ENCODE measurements around the gene CPEB4. TPM values are rescaled to one million over a fixed set of nuclear protein-coding genes. Genes with fewer than 3 reads are reported as not detected.

CPEB4 gene
- total RNA-seq, 1 donor: 38.4 TPM

DNA sequence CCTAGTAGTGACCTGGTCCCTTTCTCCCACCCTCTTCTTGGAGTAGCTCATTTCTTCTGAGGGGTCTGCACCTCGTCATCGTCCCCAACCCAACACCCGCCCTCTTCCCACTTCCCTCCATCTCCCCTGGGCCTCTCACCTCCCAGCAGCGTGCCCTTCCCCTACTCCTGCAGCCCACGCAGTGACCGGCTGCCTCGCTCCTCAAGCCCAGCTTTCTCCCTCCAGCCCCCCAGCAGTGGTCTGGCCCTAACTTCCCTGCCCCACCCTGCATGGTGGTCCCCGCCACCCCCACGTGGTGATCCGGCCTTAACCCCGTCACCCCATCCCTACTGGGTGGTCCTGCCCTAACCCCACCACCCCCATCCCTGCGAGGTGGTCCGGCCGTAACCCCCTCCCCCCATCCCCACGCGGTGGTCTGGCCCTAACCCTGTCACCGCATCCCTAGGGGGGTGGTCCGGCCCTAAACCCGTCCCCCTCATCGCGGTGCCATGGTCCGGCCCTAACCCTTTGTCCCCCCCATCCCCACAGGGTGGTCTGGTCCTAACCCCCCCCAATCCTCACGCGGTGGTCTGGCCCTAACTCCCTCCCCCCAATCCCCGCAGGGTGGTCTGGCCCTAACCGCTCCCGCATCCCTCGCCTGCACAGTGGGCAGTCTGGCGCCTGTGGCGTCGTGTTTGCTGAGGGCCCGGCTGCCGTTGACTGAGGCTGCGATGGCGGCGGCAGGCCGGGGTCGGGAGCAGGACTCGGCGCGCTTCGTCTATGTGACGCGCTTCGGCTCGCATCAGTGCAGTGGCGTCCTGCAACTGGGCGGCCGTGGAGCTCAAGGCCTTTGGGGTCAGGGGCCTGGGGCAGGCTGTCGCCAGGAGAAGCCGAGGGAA lies 100.6 kb downstream of the CPEB4 start, which contains the start of gene C5orf47:
C5orf47 (plus strand) TSS at position 617 of the 878 bp plus-strand sequence; CDS start at position 711, 94 bp downstream.
- no peak within 1 kb of the TSS for H3K4me3 ChIP-seq (ENCODE audit: low read depth, low read length)
- TF ChIP-seq, protein P1, sequence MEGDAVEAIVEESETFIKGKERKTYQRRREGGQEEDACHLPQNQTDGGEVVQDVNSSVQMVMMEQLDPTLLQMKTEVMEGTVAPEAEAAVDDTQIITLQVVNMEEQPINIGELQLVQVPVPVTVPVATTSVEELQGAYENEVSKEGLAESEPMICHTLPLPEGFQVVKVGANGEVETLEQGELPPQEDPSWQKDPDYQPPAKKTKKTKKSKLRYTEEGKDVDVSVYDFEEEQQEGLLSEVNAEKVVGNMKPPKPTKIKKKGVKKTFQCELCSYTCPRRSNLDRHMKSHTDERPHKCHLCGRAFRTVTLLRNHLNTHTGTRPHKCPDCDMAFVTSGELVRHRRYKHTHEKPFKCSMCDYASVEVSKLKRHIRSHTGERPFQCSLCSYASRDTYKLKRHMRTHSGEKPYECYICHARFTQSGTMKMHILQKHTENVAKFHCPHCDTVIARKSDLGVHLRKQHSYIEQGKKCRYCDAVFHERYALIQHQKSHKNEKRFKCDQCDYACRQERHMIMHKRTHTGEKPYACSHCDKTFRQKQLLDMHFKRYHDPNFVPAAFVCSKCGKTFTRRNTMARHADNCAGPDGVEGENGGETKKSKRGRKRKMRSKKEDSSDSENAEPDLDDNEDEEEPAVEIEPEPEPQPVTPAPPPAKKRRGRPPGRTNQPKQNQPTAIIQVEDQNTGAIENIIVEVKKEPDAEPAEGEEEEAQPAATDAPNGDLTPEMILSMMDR (IDR thresholded peaks at IDR 0.05; ENCODE audit: insufficient read depth, low read depth, low read length): no peak
- no peak for DNase-seq (ENCODE audit: low read depth)

DNA sequence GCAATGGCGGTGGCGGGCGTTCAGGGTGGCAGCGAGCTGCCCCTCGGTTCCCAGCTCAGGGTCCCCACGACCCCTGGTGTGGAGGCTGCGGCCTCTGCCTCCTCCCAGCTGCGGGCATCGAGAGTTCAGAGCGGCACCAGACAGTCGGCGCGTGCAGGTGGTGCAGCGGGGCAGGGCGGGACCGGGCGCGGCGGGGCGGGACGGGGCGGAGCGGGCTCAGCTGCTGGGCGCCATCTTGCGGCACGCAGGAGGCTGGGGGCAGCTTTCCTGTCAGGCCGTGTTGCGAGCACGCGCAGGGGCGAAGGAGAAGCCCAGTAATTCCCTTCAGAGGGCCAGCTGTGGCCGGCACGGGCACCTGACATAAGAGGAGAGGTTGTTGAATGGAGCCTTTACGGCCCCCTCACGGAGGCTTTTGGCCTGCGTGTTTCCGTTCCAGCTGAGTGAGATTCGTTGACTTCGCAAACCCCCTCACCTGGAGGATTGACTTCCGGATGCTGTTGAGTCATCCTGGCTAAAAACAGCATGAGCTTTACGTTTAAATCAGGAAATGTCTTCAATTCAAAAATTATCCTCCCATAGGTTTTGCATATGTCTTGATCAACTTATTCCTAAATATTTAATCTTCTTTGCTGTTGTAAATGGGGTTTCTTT lies 101.4 kb downstream of the CPEB4 start:
- no peak overlapping the region for H3K4me3 ChIP-seq (ENCODE audit: low read depth, low read length)
- DNase-seq (ENCODE audit: low read depth): no peak
- TF ChIP-seq, protein P1 (IDR thresholded peaks at IDR 0.05; ENCODE audit: insufficient read depth, low read depth, low read length): no peak

DNA sequence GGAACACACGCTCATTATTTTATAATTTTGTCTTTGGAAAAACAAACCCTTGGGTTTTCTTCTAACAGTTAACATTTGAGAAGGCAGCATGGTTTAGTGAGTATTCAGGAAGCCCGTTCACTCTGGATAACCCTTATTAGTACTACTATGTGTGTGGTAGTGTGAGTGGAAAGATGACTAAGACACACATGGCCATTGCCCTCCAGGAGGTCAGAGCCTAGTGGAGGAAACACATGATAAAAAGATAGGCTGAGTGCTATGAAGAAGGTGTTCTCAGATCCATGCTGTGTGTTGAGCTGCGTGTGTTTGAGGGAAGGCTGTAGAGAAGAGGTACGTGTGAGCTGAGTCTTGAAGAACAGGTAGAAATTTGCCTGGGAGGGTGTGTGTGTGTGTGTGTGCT lies 109.2 kb downstream of the CPEB4 start:
- TF ChIP-seq, protein P1 (IDR thresholded peaks at IDR 0.05; ENCODE audit: insufficient read depth, low read depth, low read length): no peak
- DNase-seq (ENCODE audit: low read depth): no peak
- H3K4me3 ChIP-seq (ENCODE audit: low read depth, low read length): no peak overlapping the region

DNA sequence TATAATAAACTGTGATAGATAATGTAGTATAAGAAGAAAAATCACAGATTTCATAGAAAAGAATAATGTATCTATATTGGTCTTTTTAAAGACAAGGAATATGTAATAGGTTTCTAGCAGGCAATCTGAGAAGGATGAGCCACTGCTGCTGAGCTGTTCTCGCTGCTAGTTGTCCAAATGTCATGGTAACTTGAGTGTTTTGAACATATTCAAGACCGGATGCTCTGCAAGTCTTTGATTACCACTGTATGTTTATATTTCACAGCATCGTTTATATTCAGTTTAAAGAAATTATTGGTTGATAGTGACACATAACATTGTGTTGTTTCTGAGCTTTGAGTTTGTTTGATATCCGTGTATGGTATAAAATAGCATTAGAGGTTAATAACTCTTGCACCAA lies 110.4 kb downstream of the CPEB4 start:
- TF ChIP-seq, protein P1 (IDR thresholded peaks at IDR 0.05; ENCODE audit: insufficient read depth, low read depth, low read length): no peak
- H3K4me3 ChIP-seq (ENCODE audit: low read depth, low read length): no peak overlapping the region
- no peak for DNase-seq (ENCODE audit: low read depth)

DNA sequence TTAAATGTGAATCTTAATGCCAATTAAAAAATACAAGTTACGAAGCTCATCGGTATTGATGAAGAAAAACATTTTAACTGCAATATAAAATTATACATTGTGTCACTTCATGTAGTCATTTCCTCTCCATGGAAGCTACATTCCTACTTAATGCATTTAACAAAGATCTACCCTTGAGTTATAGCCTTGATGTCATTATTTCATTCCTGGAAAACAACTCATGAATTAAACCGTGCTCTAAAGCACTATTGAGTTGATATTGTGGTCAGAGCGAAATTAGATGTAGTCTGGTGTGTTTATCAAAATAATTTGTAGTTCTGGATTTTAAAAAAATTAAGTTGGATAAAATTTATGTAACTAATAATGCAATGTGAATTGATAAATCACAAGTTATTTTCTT lies 111.9 kb downstream of the CPEB4 start:
- TF ChIP-seq, protein P1 (IDR thresholded peaks at IDR 0.05; ENCODE audit: insufficient read depth, low read depth, low read length): no peak
- H3K4me3 ChIP-seq (ENCODE audit: low read depth, low read length): no peak overlapping the region
- DNase-seq (ENCODE audit: low read depth): no peak

DNA sequence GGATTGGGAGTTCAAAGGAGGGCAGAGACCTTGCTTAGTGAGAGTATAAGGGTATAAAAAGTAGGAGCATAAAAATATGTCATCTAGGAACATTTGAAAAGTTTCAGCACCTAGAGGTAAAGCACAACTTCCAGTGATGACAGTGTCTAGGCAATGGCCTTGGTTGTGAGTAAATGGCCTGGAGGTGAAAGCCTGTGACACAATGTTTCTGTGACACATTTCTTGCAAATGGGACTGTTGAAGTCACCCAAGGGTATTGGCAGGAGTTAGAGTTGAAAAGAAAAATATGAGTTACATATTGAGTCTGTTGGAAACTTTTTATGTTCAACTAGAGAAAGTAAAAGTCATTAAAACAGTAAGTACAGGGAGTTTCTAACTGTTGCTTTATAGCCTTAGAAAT lies 115.6 kb downstream of the CPEB4 start:
- no peak overlapping the region for H3K4me3 ChIP-seq (ENCODE audit: low read depth, low read length)
- TF ChIP-seq, protein P1 (IDR thresholded peaks at IDR 0.05; ENCODE audit: insufficient read depth, low read depth, low read length): no peak
- DNase-seq (ENCODE audit: low read depth): no peak

All from fibroblast of villous mesenchyme (primary cell).